ENCODE measurements around the gene SMIM44. TPM values are rescaled to one million over a fixed set of nuclear protein-coding genes. Genes with fewer than 3 reads are reported as not detected.

Gene SMIM44
- polyA plus RNA-seq, 1 donor (not counting 4 experiments of a cell fraction or from before 2014, with no cell fraction given), result not detected

DNA sequence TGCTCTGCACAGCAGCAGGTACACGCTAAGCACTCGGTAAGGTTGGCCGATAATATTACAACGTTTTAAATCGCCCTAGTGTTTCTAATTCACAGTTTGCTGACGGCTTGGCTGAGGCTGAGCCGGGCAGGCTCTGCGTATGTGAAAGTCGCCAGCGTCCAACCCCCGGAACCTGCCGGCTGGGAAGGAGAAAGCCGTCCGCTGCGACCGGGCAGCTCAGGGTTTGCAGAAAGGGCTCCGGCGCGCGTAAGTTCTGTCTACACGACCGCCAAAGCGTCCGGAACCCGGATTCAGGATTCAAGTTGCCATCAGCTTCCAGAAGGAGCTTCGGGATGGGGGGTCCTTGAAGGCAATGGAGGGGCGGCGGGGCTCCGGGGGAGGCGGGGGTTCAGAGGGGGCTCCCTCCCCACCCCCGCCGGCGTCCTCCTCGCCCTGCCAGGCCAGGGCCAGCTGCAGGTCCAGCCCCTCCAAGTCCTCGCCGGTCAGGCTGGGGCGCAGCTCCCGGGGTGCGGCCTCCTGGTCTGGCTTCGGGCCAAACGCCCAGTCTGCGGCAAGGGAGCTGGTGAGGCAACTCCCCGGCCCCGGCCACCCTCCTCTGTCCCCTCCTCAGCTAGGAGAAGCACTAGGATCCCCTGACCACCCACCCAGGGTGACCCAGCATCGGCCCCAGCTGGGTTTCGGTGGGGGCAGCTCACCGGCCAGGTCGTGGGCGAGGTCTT lies 575 bp downstream of the SMIM44 start:
- H2AFZ ChIP-seq (ENCODE audit: control insufficient read depth, low read length), result no peak overlapping the region

DNA sequence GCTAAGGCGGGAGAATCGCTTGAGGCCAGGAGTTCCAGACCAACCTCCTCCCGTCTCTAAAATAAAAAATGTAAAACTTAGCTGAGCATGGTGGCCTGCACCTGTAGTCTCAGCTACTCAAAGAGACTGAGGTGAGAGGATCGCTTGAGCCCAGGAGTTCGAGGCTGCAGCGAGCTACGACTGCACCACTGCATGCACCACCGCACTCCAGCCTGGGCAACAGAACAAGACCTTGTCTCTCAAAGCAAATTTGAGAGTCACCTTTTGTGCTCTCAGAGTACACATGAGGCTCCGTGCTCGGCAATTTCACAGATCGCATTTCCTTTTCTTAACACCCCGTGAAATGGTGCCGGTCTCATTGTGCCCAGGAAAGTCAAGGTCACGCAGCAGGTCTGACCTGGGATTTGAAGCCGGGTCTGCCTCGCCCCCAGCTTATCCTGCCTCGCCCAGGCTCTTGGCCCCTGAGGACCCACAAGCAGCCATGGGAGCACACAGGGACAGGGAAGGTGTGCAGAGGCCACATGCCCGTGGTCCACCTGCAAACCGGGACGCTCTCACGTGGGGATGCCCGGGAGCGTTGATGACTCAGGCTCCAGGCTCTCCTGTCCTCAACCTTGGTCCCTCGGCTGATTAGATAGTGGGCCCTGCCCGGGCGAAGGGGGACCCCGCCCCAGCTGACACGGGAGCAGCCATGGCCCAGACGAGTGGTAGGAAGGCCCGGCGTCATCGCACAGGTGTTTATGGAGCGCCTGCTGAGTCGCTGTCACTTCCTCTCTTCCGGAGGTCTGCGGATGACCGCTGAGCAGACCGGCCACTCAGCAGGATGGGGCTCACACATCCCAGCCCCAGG lies 1.8 kb downstream of the SMIM44 start:
- no peaks in the 10 kb centered on the region for H3K9me1 ChIP-seq (ENCODE audit: control insufficient read depth, extremely low read depth, insufficient read depth, low read length)
- H3K79me2 ChIP-seq (ENCODE audit: control insufficient read depth, insufficient read depth, low read length), result no peaks in the 10 kb centered on the region
- no peaks in the 10 kb centered on the region for H3K4me1 ChIP-seq (ENCODE audit: control insufficient read depth, extremely low read depth, insufficient read depth, low read length)
- H3K27ac ChIP-seq (ENCODE audit: control insufficient read depth, insufficient read depth, low read length), result no peak overlapping the region
- dilution Hi-C loops (cut with MboI; ENCODE audit: extremely low pct_ligation_motif_present, low sequenced_read_pairs), result no loop called here
- DNase-seq (ENCODE audit: low read depth, low spot score) (no peak), FAIRE-seq (no peak)
- H2AFZ ChIP-seq (ENCODE audit: control insufficient read depth, low read length), result no peak overlapping the region
- TF ChIP-seq EZH2 (IDR thresholded peaks at IDR 0.05; ENCODE audit: low read length), result no peak
- TF ChIP-seq, protein P1, sequence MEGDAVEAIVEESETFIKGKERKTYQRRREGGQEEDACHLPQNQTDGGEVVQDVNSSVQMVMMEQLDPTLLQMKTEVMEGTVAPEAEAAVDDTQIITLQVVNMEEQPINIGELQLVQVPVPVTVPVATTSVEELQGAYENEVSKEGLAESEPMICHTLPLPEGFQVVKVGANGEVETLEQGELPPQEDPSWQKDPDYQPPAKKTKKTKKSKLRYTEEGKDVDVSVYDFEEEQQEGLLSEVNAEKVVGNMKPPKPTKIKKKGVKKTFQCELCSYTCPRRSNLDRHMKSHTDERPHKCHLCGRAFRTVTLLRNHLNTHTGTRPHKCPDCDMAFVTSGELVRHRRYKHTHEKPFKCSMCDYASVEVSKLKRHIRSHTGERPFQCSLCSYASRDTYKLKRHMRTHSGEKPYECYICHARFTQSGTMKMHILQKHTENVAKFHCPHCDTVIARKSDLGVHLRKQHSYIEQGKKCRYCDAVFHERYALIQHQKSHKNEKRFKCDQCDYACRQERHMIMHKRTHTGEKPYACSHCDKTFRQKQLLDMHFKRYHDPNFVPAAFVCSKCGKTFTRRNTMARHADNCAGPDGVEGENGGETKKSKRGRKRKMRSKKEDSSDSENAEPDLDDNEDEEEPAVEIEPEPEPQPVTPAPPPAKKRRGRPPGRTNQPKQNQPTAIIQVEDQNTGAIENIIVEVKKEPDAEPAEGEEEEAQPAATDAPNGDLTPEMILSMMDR (optimal IDR thresholded peaks at IDR 0.05 in 1 of 3, IDR thresholded peaks at IDR 0.05 in 1 of 3, conservative IDR thresholded peaks at IDR 0.05 in 1 of 3; ENCODE audit: extremely low read depth in 1 of 3, insufficient read depth in 2 of 3, low read length in 3 of 3), result no peak
- H3K4me3 ChIP-seq (ENCODE audit: control insufficient read depth in 2 of 3, extremely low read depth in 1 of 3, insufficient read depth in 2 of 3, low read depth in 1 of 3, low read length in 3 of 3), result no peak overlapping the region
- no peak overlapping the region for H3K9ac ChIP-seq (ENCODE audit: control insufficient read depth, extremely low read depth, insufficient read depth, low read length)
- no peaks in the 10 kb centered on the region for H3K9me3 ChIP-seq (ENCODE audit: control insufficient read depth, low read depth, low read length)
- no peaks in the 10 kb centered on the region for H3K36me3 ChIP-seq (ENCODE audit: control insufficient read depth in 2 of 2, extremely low read depth in 1 of 2, insufficient read depth in 2 of 2, low read length in 2 of 2)
- peaks cover 26% of the 10 kb centered on the region for H3K27me3 ChIP-seq (ENCODE audit: control insufficient read depth, extremely low read depth, insufficient read depth, low read length)
- H3K4me2 ChIP-seq (ENCODE audit: control insufficient read depth, extremely low read depth, insufficient read depth, low read depth, low read length), result no peak overlapping the region
- H4K20me1 ChIP-seq (ENCODE audit: control insufficient read depth, extremely low read depth, insufficient read depth, low read length), result peaks cover 3% of the 10 kb centered on the region

More for the DNA sequence above, 575 bp downstream of the SMIM44 start:
- DNase-seq (ENCODE audit: low read depth, low spot score), result no peak
- no peak for FAIRE-seq
- Histone ChIP-seq H3K9ac (ENCODE audit: control insufficient read depth, extremely low read depth, insufficient read depth, low read length) (no peak overlapping the region), H3K36me3 (ENCODE audit: control insufficient read depth in 2 of 2, extremely low read depth in 1 of 2, insufficient read depth in 2 of 2, low read length in 2 of 2) (peaks cover 0 to 2% of the 10 kb centered on the region in 2 experiments), H3K27ac (ENCODE audit: control insufficient read depth, insufficient read depth, low read length) (no peak overlapping the region), H3K27me3 (ENCODE audit: control insufficient read depth, extremely low read depth, insufficient read depth, low read length) (peaks cover 26% of the 10 kb centered on the region), H3K4me3 (ENCODE audit: control insufficient read depth in 2 of 3, extremely low read depth in 1 of 3, insufficient read depth in 2 of 3, low read depth in 1 of 3, low read length in 3 of 3) (no peak overlapping the region), H3K4me1 (ENCODE audit: control insufficient read depth, extremely low read depth, insufficient read depth, low read length) (no peaks in the 10 kb centered on the region), H3K79me2 (ENCODE audit: control insufficient read depth, insufficient read depth, low read length) (no peaks in the 10 kb centered on the region), H3K9me1 (ENCODE audit: control insufficient read depth, extremely low read depth, insufficient read depth, low read length) (no peaks in the 10 kb centered on the region), H4K20me1 (ENCODE audit: control insufficient read depth, extremely low read depth, insufficient read depth, low read length) (peaks cover 3% of the 10 kb centered on the region), H3K9me3 (ENCODE audit: control insufficient read depth, low read depth, low read length) (no peaks in the 10 kb centered on the region), H3K4me2 (ENCODE audit: control insufficient read depth, extremely low read depth, insufficient read depth, low read depth, low read length) (no peak overlapping the region)
- dilution Hi-C loops (cut with MboI; ENCODE audit: extremely low pct_ligation_motif_present, low sequenced_read_pairs), result no loop called here
- no peak for TF ChIP-seq EZH2 (IDR thresholded peaks at IDR 0.05; ENCODE audit: low read length)
- TF ChIP-seq, protein P1 (optimal IDR thresholded peaks at IDR 0.05 in 1 of 3, IDR thresholded peaks at IDR 0.05 in 1 of 3, conservative IDR thresholded peaks at IDR 0.05 in 1 of 3; ENCODE audit: extremely low read depth in 1 of 3, insufficient read depth in 2 of 3, low read length in 3 of 3), result no peak
